K562 (cell line): ENCODE data around the gene UBQLN3. TPM values are rescaled to one million over a fixed set of nuclear protein-coding genes. Genes with fewer than 3 reads are reported as not detected.

Experiments used
- ATAC-seq: fragments of 200-7000 bp; cut with Tn5 transposase; 3 replicates; pipeline ENCODE4 v1.9.1; 2020; ENCODE audit warnings: moderate library complexity
- BruUV-seq: library from RNA; stranded (reverse); fragments of 400-500 nt; replicated peaks from 2 replicates; lab custom pipeline; 2021; lab: Mats Ljungman, UMichigan
- CTCF ChIA-PET: fragments of 300-600 bp; formaldehyde crosslinking; extraction: SDS; loops from one replicate; lab custom pipeline; 2021; ENCODE audit warnings: low intra/inter-chr PET ratio; lab: Yijun Ruan, JAX
- POLR2A ChIA-PET: fragments of 300-600, 350-650 bp; sonication (Branson Sonifier 250); formaldehyde crosslinking; extraction: SDS; loops from one replicate; lab custom pipeline; 2021; ENCODE audit warnings: antibody characterized with exemption, inconsistent platforms; lab: Yijun Ruan, JAX
- DNase-seq, 4 experiments: peaks; one replicate each; pipeline versions ENCODE4 v3.0.0 to v3.0.0-alpha.2; 2011 to 2018; ENCODE audit warnings: low spot score in 3 of 4, mixed read lengths in 3 of 4; ENCODE audit errors: extremely low read depth in 1 of 4
- FAIRE-seq: peaks from 2 replicates; lab custom pipeline; 2011; peaks lifted over from hg19 to GRCh38; lab: Jason Lieb, UNC
- H2AFZ ChIP-seq: 2 replicates; pipeline ENCODE4 v1.6.0; 2011; ENCODE audit warnings: low read depth, low read length, control low read depth, inconsistent platforms
- H3K27ac ChIP-seq: fragments of 200-600 bp; 3 replicates; pipeline ENCODE4 v1.8.0; 2011; ENCODE audit warnings: low read depth, mild to moderate bottlenecking, control low read depth, inconsistent platforms, low read length, moderate library complexity, mixed read lengths; ENCODE audit errors: extremely low read depth
- H3K27me3 ChIP-seq, 2 experiments: fragments of 300-600 bp in 1 of 2; 2 replicates in 1 of 2; 3 replicates in 1 of 2; pipeline versions ENCODE4 v1.6.0 to v1.8.0; 2011; ENCODE audit warnings: inconsistent platforms in 2 of 2, low read length in 2 of 2, mild to moderate bottlenecking in 1 of 2, mixed read lengths in 1 of 2, moderate library complexity in 1 of 2; ENCODE audit not compliant: control insufficient read depth in 2 of 2, insufficient read depth in 2 of 2
- H3K36me3 ChIP-seq: fragments of 300-600 bp; 3 replicates; pipeline ENCODE4 v1.8.0; 2011; ENCODE audit warnings: mild to moderate bottlenecking, low read length, inconsistent platforms; ENCODE audit not compliant: control insufficient read depth, insufficient read depth
- H3K4me1 ChIP-seq, 2 experiments: fragments of 200-600 bp in 1 of 2; replicated peaks in 1 of 2; 2 replicates in 1 of 2; 3 replicates in 1 of 2; pipeline versions ENCODE4 v1.5.1 to v1.8.0; 2011; ENCODE audit warnings: inconsistent platforms in 2 of 2, low read length in 2 of 2, mild to moderate bottlenecking in 1 of 2, mixed read lengths in 1 of 2, moderate library complexity in 1 of 2; ENCODE audit not compliant: control insufficient read depth in 2 of 2, insufficient read depth in 2 of 2
- H3K4me2 ChIP-seq: 2 replicates; pipeline ENCODE4 v1.6.1; 2011; ENCODE audit warnings: low read length, control low read depth, inconsistent platforms, mixed read lengths; ENCODE audit not compliant: insufficient read depth
- H3K4me3 ChIP-seq: fragments of 200-600 bp; sonication (generic), shearing (Covaris generic); 2 replicates; pipeline ENCODE4 v1.5.1; 2016; ENCODE audit warnings: control low read depth, inconsistent platforms
- H3K79me2 ChIP-seq: fragments of 200-600 bp; 3 replicates; pipeline ENCODE4 v1.8.0; 2011; ENCODE audit warnings: low read length, inconsistent platforms; ENCODE audit not compliant: control insufficient read depth, insufficient read depth
- H3K9ac ChIP-seq, 2 experiments: 2 replicates each; pipeline versions ENCODE4 v1.6.0 to v1.6.1; 2011; ENCODE audit warnings: low read depth in 2 of 2, low read length in 2 of 2, control low read depth in 1 of 2, inconsistent platforms in 1 of 2, mild to moderate bottlenecking in 1 of 2, mixed read lengths in 1 of 2; ENCODE audit not compliant: insufficient read depth in 1 of 2
- H3K9me1 ChIP-seq: one replicate; pipeline ENCODE4 v1.6.0; 2011; ENCODE audit warnings: inconsistent platforms, mild to moderate bottlenecking, low read length, moderate library complexity; ENCODE audit not compliant: control insufficient read depth, insufficient read depth
- H3K9me3 ChIP-seq: replicated peaks from 2 replicates; pipeline ENCODE4 v1.5.1; 2011; ENCODE audit warnings: low read depth, low read length, inconsistent platforms; ENCODE audit not compliant: control insufficient read depth, insufficient read depth
- H4K20me1 ChIP-seq: replicated peaks from 2 replicates; pipeline ENCODE4 v1.6.1; 2011; ENCODE audit warnings: low read length, inconsistent platforms, mixed read lengths; ENCODE audit not compliant: control insufficient read depth, insufficient read depth
- FOXA1 ChIP-seq: fragments of 450-650 bp; IDR thresholded peaks from 2 replicates; pipeline ENCODE4 v1.6.1; 2016; ENCODE audit warnings: mild to moderate bottlenecking, borderline replicate concordance
- FOXA3 ChIP-seq, 2 experiments: fragments of 450-650 bp in 1 of 2; sonication (generic) in 1 of 2; formaldehyde crosslinking; IDR thresholded peaks in 1 of 2; conservative IDR thresholded peaks in 1 of 2; 2 replicates each; pipeline versions ENCODE4 v1.4.0 to v1.8.0; 2020 to 2022; ENCODE audit warnings: mild to moderate bottlenecking in 2 of 2, missing genetic modification reagents in 1 of 2
- MED1 ChIP-seq: sonication (generic); formaldehyde crosslinking; IDR thresholded peaks from 2 replicates; pipeline ENCODE4 v1.8.1; 2023; ENCODE audit warnings: missing genetic modification reagents, borderline replicate concordance
- SAFB ChIP-seq: fragments of 200-400 bp; formaldehyde crosslinking; IDR thresholded peaks from 2 replicates; pipeline ENCODE4 v1.6.1; 2017; ENCODE audit warnings: low read depth, low read length, borderline replicate concordance
- TEAD1 ChIP-seq, 2 experiments: fragments of 450-650 bp in 1 of 2; sonication (generic) in 1 of 2; formaldehyde crosslinking; IDR thresholded peaks; 2 replicates each; pipeline versions ENCODE4 v1.4.0 to v1.8.0; 2020 to 2022; ENCODE audit warnings: mild to moderate bottlenecking in 2 of 2, missing genetic modification reagents in 1 of 2
- TEAD2 ChIP-seq: fragments of 450-650 bp; IDR thresholded peaks from 2 replicates; pipeline ENCODE4 v1.6.1; 2016; ENCODE audit warnings: missing genetic modification characterization, control low read depth, missing compliant biosample characterization
- TEAD4 ChIP-seq, 2 experiments: sonication (generic) in 1 of 2; formaldehyde crosslinking in 1 of 2; IDR thresholded peaks; 2 replicates each; pipeline versions ENCODE4 v1.6.1 to v1.8.0; 2012 to 2022; ENCODE audit warnings: borderline replicate concordance in 1 of 2, inconsistent platforms in 1 of 2, low read length in 1 of 2, mild to moderate bottlenecking in 1 of 2, missing genetic modification reagents in 1 of 2
- ZNF384 ChIP-seq: IDR thresholded peaks from 2 replicates; pipeline ENCODE4 v1.6.1; 2012; ENCODE audit warnings: low read depth, low read length, improper control_type of control experiment
- WGBS: fragments of 100-300 bp; shearing (Covaris generic); methylation state at CpG from one replicate; pipeline ENCODE4 v1.1.6; 2016; ENCODE audit warnings: low coverage, mixed read lengths; ENCODE audit not compliant: insufficient coverage; ENCODE audit errors: missing lambda C conversion rate; 5-methylcytosine and 5-hydroxymethylcytosine counted together
- in situ Hi-C: fragments of 300-500 bp; cut with MboI; formaldehyde crosslinking; loops from 4 replicates; pipeline ENCODE4 v1.15.0; 2018; ENCODE audit warnings: inconsistent platforms, mixed read lengths
- intact Hi-C: fragments of 100-400 bp; cut with micrococcal nuclease; formaldehyde crosslinking; loops from 2 replicates; pipeline ENCODE4 v1.14.2; 2022
- polyA plus RNA-seq, 8 experiments: library from polyadenylated mRNA; depleted of rRNA in 4 of 8; stranded (reverse) in 5 of 8; unstranded in 3 of 8; fragments of >200 nt; fragmentation: Nextera tagmentation in 2 of 8; fragmentation: Illumina TruSeq in 1 of 8; extraction: Ambion mirVana in 2 of 8; extraction: Trizol in 1 of 8; gene quantifications; 2 replicates each; pipeline versions ENCODE4 v1.2.1 to v1.2.3, GENCODE V29; 2011 to 2014; ENCODE audit warnings: inconsistent platforms in 1 of 8, missing spikeins in 1 of 8
- total RNA-seq, 7 experiments: library from RNA; depleted of rRNA in 6 of 7; stranded (reverse); fragments of >200 nt in 6 of 7; fragmentation: Illumina TruSeq in 2 of 7; extraction: Trizol in 2 of 7; gene quantifications; 2 replicates each; pipeline versions ENCODE4 v1.2.1 to v1.2.3, GENCODE V29; 2011 to 2021; ENCODE audit warnings: low replicate concordance in 1 of 7
- TF ChIP-seq, protein P1 (sequence below), 3 experiments: IDR thresholded peaks in 2 of 3; conservative IDR thresholded peaks in 1 of 3; 2 replicates each; pipeline ENCODE4 v1.5.1; 2011 to 2012; ENCODE audit warnings: low read length in 3 of 3, mild to moderate bottlenecking in 3 of 3, control low read depth in 2 of 3, improper control_type of control experiment in 1 of 3, inconsistent platforms in 1 of 3, low read depth in 1 of 3, mixed read lengths in 1 of 3, moderate library complexity in 1 of 3; ENCODE audit not compliant: insufficient read depth in 2 of 3
- TF ChIP-seq, protein P2 (sequence below): fragments of 450-650 bp; IDR thresholded peaks from 2 replicates; pipeline ENCODE4 v1.6.1; 2017; ENCODE audit warnings: antibody characterized with exemption, mild to moderate bottlenecking
- TF ChIP-seq, protein P3 (sequence below): sonication (generic); formaldehyde crosslinking; IDR thresholded peaks from 2 replicates; pipeline ENCODE4 v1.8.0; 2022; ENCODE audit warnings: missing genetic modification reagents, mild to moderate bottlenecking, moderate library complexity, borderline replicate concordance

The UBQLN3 gene
- total and polyA plus RNA-seq, 9 of the 15 experiments (the other 6 are each of a cell fraction or from before 2014, with no cell fraction given) = 0.01 to 0.27 TPM; not detected in 7

DNA sequence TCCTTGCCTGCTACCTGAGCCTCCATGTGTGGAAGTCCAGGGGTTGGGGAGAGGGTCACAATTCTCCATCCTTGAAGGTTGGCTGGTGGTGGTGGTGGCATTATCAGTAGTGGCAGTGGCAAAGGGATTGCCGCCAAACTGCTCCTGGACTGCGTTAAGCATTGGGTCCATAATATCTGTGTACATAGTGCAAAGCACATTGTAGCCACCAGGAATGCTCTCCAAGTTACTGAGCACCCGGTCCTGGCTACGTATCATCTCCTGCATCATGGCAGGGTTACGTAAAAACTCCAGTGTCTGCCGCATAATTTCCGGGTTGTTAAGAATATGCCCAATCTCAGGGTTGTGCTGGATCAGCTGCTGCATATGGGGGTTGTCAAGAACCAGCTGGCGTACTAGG is 1.2 kb downstream of the UBQLN3 start:
- Histone ChIP-seq H3K79me2 (peaks cover 19% of the 10 kb centered on the region), H3K9me3 (no peaks in the 10 kb centered on the region), H2AFZ (peak overlapping the region; percentile 68), H3K36me3 (peaks cover 2% of the 10 kb centered on the region; the same call in 1 of the 3 replicates), H4K20me1 (peaks cover 10% of the 10 kb centered on the region), H3K4me2 (peak overlapping the region; percentile 56; the same call in 1 of the 2 replicates), H3K27ac (no peak overlapping the region), H3K4me1 (peaks cover 24 to 49% of the 10 kb centered on the region in 2 experiments; a peak in 4 of 5 replicates), H3K27me3 (no peaks in the 10 kb centered on the region), H3K4me3 (no peak overlapping the region), H3K9ac (no peak overlapping the region), H3K9me1 (no peaks in the 10 kb centered on the region)
- in situ Hi-C loops (no loop called here), intact Hi-C loops (loop anchor here (10.0 kb wide), 3 partner anchors 86 to 304 kb away; partner anchors contain the start of genes OR51V1 and TRIM6)
- no TSS peak for BruUV-seq
- POLR2A ChIA-PET = interaction anchor here (1.0 to 8.7 kb wide), 2 partner anchors 16 to 23 kb away, joined by 3 to 75 read pairs; no protein-coding TSS in a partner anchor
- DNase-seq = no peak
- ATAC-seq = peak; percentile 19; the same call in 1 of the 3 replicates
- CTCF ChIA-PET = no interaction called here
- FAIRE-seq = no peak
- WGBS = 84% methylated on average over 8 of the region's 8 CpGs
- TF ChIP-seq, protein P1, sequence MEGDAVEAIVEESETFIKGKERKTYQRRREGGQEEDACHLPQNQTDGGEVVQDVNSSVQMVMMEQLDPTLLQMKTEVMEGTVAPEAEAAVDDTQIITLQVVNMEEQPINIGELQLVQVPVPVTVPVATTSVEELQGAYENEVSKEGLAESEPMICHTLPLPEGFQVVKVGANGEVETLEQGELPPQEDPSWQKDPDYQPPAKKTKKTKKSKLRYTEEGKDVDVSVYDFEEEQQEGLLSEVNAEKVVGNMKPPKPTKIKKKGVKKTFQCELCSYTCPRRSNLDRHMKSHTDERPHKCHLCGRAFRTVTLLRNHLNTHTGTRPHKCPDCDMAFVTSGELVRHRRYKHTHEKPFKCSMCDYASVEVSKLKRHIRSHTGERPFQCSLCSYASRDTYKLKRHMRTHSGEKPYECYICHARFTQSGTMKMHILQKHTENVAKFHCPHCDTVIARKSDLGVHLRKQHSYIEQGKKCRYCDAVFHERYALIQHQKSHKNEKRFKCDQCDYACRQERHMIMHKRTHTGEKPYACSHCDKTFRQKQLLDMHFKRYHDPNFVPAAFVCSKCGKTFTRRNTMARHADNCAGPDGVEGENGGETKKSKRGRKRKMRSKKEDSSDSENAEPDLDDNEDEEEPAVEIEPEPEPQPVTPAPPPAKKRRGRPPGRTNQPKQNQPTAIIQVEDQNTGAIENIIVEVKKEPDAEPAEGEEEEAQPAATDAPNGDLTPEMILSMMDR (IDR thresholded peaks at IDR 0.05 in 2 of 3, conservative IDR thresholded peaks at IDR 0.05 in 1 of 3; ENCODE audit: insufficient read depth in 2 of 3, low read depth in 1 of 3, low read length in 3 of 3) = peak; percentile 25 to 47 (median 27); a peak in 1 of 6 replicates
- TF ChIP-seq, protein P2, sequence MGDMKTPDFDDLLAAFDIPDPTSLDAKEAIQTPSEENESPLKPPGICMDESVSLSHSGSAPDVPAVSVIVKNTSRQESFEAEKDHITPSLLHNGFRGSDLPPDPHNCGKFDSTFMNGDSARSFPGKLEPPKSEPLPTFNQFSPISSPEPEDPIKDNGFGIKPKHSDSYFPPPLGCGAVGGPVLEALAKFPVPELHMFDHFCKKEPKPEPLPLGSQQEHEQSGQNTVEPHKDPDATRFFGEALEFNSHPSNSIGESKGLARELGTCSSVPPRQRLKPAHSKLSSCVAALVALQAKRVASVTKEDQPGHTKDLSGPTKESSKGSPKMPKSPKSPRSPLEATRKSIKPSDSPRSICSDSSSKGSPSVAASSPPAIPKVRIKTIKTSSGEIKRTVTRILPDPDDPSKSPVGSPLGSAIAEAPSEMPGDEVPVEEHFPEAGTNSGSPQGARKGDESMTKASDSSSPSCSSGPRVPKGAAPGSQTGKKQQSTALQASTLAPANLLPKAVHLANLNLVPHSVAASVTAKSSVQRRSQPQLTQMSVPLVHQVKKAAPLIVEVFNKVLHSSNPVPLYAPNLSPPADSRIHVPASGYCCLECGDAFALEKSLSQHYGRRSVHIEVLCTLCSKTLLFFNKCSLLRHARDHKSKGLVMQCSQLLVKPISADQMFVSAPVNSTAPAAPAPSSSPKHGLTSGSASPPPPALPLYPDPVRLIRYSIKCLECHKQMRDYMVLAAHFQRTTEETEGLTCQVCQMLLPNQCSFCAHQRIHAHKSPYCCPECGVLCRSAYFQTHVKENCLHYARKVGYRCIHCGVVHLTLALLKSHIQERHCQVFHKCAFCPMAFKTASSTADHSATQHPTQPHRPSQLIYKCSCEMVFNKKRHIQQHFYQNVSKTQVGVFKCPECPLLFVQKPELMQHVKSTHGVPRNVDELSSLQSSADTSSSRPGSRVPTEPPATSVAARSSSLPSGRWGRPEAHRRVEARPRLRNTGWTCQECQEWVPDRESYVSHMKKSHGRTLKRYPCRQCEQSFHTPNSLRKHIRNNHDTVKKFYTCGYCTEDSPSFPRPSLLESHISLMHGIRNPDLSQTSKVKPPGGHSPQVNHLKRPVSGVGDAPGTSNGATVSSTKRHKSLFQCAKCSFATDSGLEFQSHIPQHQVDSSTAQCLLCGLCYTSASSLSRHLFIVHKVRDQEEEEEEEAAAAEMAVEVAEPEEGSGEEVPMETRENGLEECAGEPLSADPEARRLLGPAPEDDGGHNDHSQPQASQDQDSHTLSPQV = 0 out of 2 replicates have a peak, but pooled peaks have one; percentile 24
- peak; percentile 74 to 95 for TF ChIP-seq FOXA3 (CRISPR knock-in tag; conservative IDR thresholded peaks at IDR 0.05 in 1 of 2, IDR thresholded peaks at IDR 0.05 in 1 of 2)
- TF ChIP-seq TEAD2 (tag) = 0 out of 2 replicates have a peak, but pooled peaks have one; percentile 57
- TF ChIP-seq SAFB = no peak
- TF ChIP-seq ZNF384 = no peak
- TF ChIP-seq TEAD4 (IDR thresholded peaks at IDR 0.05; ENCODE audit: low read length) = peak; percentile 39; the same call in 1 of the 2 replicates
- TF ChIP-seq TEAD4 (CRISPR knock-in tag; IDR thresholded peaks at IDR 0.05; ENCODE audit: borderline replicate concordance) = no peak
- TF ChIP-seq MED1 (CRISPR knock-in tag) = no peak
- peak in 1 of 2 experiments; percentile 83; a peak in 2 of 4 replicates for TF ChIP-seq TEAD1 (CRISPR knock-in tag; IDR thresholded peaks at IDR 0.05)
- peak; percentile 51; the same call in 1 of the 2 replicates for TF ChIP-seq FOXA1
- TF ChIP-seq, protein P3, sequence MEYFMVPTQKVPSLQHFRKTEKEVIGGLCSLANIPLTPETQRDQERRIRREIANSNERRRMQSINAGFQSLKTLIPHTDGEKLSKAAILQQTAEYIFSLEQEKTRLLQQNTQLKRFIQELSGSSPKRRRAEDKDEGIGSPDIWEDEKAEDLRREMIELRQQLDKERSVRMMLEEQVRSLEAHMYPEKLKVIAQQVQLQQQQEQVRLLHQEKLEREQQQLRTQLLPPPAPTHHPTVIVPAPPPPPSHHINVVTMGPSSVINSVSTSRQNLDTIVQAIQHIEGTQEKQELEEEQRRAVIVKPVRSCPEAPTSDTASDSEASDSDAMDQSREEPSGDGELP (CRISPR knock-in tag) = peak; percentile 10; the same call in 1 of the 2 replicates
